ENCODE data around the gene CDH2. TPM values are rescaled to one million over a fixed set of nuclear protein-coding genes. Genes with fewer than 3 reads are reported as not detected.

CDH2 gene
- total and polyA plus RNA-seq, 9 donors = 2.9 to 78.3 (median 11.2) TPM

DNA sequence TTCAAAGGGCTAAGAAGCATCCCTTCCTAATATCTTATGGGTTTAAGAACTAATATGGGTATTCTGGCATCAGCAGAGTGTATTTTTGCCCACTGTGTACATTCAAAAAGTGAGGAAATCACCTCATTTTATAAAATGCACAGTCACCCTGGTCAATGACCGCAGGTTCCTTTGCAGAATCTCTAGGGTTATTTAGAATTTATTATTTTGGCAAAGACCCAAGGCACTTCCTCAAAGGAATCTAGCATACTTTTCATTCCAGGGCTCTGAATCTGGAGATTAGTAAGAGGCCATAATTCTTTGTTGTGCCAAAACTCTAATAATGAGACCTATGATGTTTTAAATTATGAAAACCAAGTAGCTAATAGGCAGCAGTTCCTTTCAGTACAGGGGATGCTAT, 27.2 kb upstream of the CDH2 start:
- H3K36me3 ChIP-seq = no peaks in the 10 kb centered on the region
- no peak for DNase-seq
- no peaks in the 10 kb centered on the region for H3K4me1 ChIP-seq (ENCODE audit: insufficient read depth)
- H3K4me3 ChIP-seq = no peak overlapping the region
- H3K27ac ChIP-seq = no peak overlapping the region
- TF ChIP-seq POLR2A (IDR thresholded peaks at IDR 0.05) (no peak), EP300 (IDR thresholded peaks at IDR 0.05) (no peak)
- TF ChIP-seq, protein P1, sequence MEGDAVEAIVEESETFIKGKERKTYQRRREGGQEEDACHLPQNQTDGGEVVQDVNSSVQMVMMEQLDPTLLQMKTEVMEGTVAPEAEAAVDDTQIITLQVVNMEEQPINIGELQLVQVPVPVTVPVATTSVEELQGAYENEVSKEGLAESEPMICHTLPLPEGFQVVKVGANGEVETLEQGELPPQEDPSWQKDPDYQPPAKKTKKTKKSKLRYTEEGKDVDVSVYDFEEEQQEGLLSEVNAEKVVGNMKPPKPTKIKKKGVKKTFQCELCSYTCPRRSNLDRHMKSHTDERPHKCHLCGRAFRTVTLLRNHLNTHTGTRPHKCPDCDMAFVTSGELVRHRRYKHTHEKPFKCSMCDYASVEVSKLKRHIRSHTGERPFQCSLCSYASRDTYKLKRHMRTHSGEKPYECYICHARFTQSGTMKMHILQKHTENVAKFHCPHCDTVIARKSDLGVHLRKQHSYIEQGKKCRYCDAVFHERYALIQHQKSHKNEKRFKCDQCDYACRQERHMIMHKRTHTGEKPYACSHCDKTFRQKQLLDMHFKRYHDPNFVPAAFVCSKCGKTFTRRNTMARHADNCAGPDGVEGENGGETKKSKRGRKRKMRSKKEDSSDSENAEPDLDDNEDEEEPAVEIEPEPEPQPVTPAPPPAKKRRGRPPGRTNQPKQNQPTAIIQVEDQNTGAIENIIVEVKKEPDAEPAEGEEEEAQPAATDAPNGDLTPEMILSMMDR (IDR thresholded peaks at IDR 0.05) = no peak
- no peaks in the 10 kb centered on the region for H3K9me3 ChIP-seq
- 21 to 42% (median 41%) methylated on average over 1 of the region's 1 CpG for WGBS, 3 donors
- intact Hi-C loops (cut with DNase I) = no loop called here
- no peaks in the 10 kb centered on the region for H3K27me3 ChIP-seq

DNA sequence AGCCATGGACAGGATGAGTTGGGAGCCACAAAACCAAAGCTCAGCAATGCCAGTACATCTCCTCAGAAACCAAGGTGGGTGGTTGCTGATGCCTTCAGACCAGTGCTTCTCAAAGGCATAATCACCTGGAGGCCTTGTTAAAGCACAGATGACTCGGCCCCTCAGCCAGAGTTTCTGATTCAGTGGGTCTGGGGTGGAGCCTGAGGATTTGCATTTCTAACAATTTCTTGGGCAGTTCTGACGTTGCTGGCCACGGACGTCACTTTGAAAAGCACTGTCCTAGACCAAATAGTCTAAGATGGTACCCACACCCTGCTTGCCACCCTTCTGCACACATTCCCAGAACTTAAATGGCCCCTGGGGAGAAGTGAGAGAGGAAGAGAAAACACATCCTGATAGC, 24.1 kb upstream of the CDH2 start:
- H3K27me3 ChIP-seq = no peaks in the 10 kb centered on the region
- no peak for TF ChIP-seq POLR2A (IDR thresholded peaks at IDR 0.05)
- TF ChIP-seq EP300 (IDR thresholded peaks at IDR 0.05) = no peak
- TF ChIP-seq, protein P1 (IDR thresholded peaks at IDR 0.05) = no peak
- H3K4me3 ChIP-seq = no peak overlapping the region
- no peak overlapping the region for H3K27ac ChIP-seq
- no peak for DNase-seq
- 87 to 96% (median 89%) methylated on average over 4 of the region's 4 CpGs for WGBS, 3 donors
- no peaks in the 10 kb centered on the region for H3K4me1 ChIP-seq (ENCODE audit: insufficient read depth)
- H3K9me3 ChIP-seq = no peaks in the 10 kb centered on the region
- intact Hi-C loops (cut with DNase I) = no loop called here
- H3K36me3 ChIP-seq = no peaks in the 10 kb centered on the region

DNA sequence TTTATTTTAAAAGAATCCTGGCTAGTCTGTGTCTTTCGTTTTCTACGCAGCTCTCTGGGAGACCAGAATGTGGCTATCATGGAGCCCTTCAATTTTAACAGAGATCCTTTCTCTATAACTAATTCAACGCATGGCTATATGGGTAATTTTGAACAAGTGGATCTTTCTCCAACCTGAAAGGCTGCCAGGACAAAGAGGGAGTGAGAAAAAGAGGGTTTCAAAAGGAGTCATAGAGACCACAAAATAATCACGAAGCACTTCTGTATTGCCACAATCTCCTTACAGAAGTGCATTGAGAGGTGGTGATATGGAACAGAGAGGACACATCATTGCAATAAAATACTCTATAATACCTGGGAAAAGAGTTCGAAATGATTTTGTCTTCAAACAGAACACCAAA, 21.7 kb upstream of the CDH2 start:
- Histone ChIP-seq H3K4me3 (no peak overlapping the region), H3K27ac (no peak overlapping the region), H3K9me3 (no peaks in the 10 kb centered on the region), H3K27me3 (no peaks in the 10 kb centered on the region), H3K4me1 (ENCODE audit: insufficient read depth) (no peaks in the 10 kb centered on the region), H3K36me3 (no peaks in the 10 kb centered on the region)
- intact Hi-C loops (cut with DNase I) = no loop called here
- TF ChIP-seq POLR2A (IDR thresholded peaks at IDR 0.05) (no peak), EP300 (IDR thresholded peaks at IDR 0.05) (no peak)
- TF ChIP-seq, protein P1 (IDR thresholded peaks at IDR 0.05) = no peak
- 88 to 92% (median 92%) methylated on average over 5 of the region's 5 CpGs for WGBS, 3 donors
- no peak for DNase-seq

DNA sequence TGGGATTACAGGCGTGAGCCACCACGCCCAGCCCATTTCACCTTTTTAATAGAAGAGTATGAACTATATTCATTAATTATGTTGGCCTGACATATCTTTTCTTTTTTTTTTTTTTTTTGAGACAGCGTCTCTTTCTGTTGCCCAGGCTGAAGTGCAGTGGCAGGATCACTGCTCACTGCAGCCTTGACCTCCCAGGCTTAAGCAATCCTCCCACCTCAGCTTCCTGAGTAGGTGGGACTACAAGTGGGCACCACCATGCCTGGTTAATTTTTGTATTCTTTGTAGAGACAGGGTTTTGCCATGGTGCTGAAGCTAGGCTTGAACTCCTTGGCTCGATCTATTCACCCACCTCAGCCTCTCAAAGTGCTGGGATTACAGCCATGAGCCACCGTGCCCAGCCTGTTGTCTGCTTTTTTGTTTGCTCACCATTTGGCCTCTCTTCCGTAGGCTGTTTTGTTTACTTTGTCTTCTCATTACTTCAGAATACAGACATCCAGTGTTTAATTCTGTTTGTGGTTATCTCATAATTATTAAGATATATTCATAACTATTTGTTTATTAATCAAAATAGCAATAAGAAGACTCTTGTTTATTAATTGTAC, 16.3 kb upstream of the CDH2 start:
- TF ChIP-seq EP300 (IDR thresholded peaks at IDR 0.05) = no peak
- no peak for TF ChIP-seq POLR2A (IDR thresholded peaks at IDR 0.05)
- TF ChIP-seq, protein P1 (IDR thresholded peaks at IDR 0.05) = no peak
- Histone ChIP-seq H3K36me3 (no peaks in the 10 kb centered on the region), H3K9me3 (no peaks in the 10 kb centered on the region), H3K27me3 (no peaks in the 10 kb centered on the region), H3K4me1 (ENCODE audit: insufficient read depth) (no peaks in the 10 kb centered on the region), H3K4me3 (no peak overlapping the region), H3K27ac (no peak overlapping the region)
- intact Hi-C loops (cut with DNase I) = no loop called here
- 70 to 74% (median 71%) methylated on average over 6 of the region's 6 CpGs for WGBS, 3 donors
- no peak for DNase-seq

Measured in ovary (tissue), 9 donors.